ENCODE results near the gene DNAJC8. TPM values are rescaled to one million over a fixed set of nuclear protein-coding genes. Genes with fewer than 3 reads are reported as not detected.

Gene DNAJC8
- total RNA-seq, 5 donors from 2014 or later (not counting 1 experiment from before 2014, with no cell fraction given): 61.8 to 68.0 (median 67.2) TPM

- Mint-ChIP-seq H3K4me1 (no peaks in the 10 kb centered on the region), H3K4me3 (no peak overlapping the region), H3K36me3 (peaks cover 1% of the 10 kb centered on the region), H3K9me3 (no peaks in the 10 kb centered on the region), H3K27me3 (no peaks in the 10 kb centered on the region), H3K27ac (no peak overlapping the region)
- no peak for ATAC-seq (replicated peaks in 1 of 4)
- POLR2A ChIA-PET: no interaction called here
- no peaks in the 10 kb centered on the region for H3K27me3 ChIP-seq (replicated peaks in 1 of 2; ENCODE audit: control insufficient read depth in 2 of 2, extremely low read depth in 1 of 2, insufficient read depth in 2 of 2, low read length in 1 of 2)
- H3K4me3 ChIP-seq (ENCODE audit: control insufficient read depth in 1 of 2, extremely low read depth in 1 of 2, low read length in 1 of 2): no peak overlapping the region
- H3K36me3 ChIP-seq (ENCODE audit: control insufficient read depth in 2 of 2, extremely low read depth in 1 of 2, insufficient read depth in 1 of 2, low read length in 1 of 2): no peaks in the 10 kb centered on the region
- DNase-seq: no peak
- WGBS (ENCODE audit: insufficient coverage): 94% methylated on average over 3 of the region's 4 CpGs
- no peak overlapping the region for H3K27ac ChIP-seq (ENCODE audit: low read length)
- CTCF ChIA-PET: no interaction called here
- H3K4me1 ChIP-seq (ENCODE audit: control insufficient read depth in 1 of 2, extremely low read depth in 1 of 2, insufficient read depth in 2 of 2, low read length in 2 of 2): no peaks in the 10 kb centered on the region
- H3K9me3 ChIP-seq: no peaks in the 10 kb centered on the region
These were observed 77.2 kb downstream of the DNAJC8 start for GRCh38 chr1:28155628-28156027.

GRCh38 chr1:28154078-28154594, 78.7 kb downstream of the DNAJC8 start:
- DNase-seq: no peak
- Histone ChIP-seq H3K4me1 (ENCODE audit: control insufficient read depth in 1 of 2, extremely low read depth in 1 of 2, insufficient read depth in 2 of 2, low read length in 2 of 2) (no peaks in the 10 kb centered on the region), H3K27ac (ENCODE audit: low read length) (no peak overlapping the region), H3K4me3 (ENCODE audit: control insufficient read depth in 1 of 2, extremely low read depth in 1 of 2, low read length in 1 of 2) (no peak overlapping the region), H3K36me3 (ENCODE audit: control insufficient read depth in 2 of 2, extremely low read depth in 1 of 2, insufficient read depth in 1 of 2, low read length in 1 of 2) (no peaks in the 10 kb centered on the region), H3K27me3 (replicated peaks in 1 of 2; ENCODE audit: control insufficient read depth in 2 of 2, extremely low read depth in 1 of 2, insufficient read depth in 2 of 2, low read length in 1 of 2) (no peaks in the 10 kb centered on the region), H3K9me3 (no peaks in the 10 kb centered on the region)
- Mint-ChIP-seq H3K36me3 (peaks cover 13% of the 10 kb centered on the region), H3K4me1 (no peaks in the 10 kb centered on the region), H3K27me3 (no peaks in the 10 kb centered on the region), H3K9me3 (peaks cover 0 to 5% (median 0%) of the 10 kb centered on the region in 3 donors), H3K4me3 (no peak overlapping the region), H3K27ac (no peak overlapping the region)
- ATAC-seq (replicated peaks in 1 of 4): no peak
- POLR2A ChIA-PET: no interaction called here
- 100% methylated on average over 2 of the region's 9 CpGs for WGBS (ENCODE audit: insufficient coverage)
- CTCF ChIA-PET: interaction anchor here in 1 of 2 donors (0.6 kb wide), 1 partner anchor 16 kb away, joined by 4 read pairs; no protein-coding TSS in a partner anchor

Other genes starting within 250 kb of the DNAJC8 start
- gene EYA3, start 144.4 kb downstream of the DNAJC8 start, total RNA-seq: 10 to 100 TPM; 15.0 to 20.2 (median 16.7) TPM
- 1 to 10 TPM in 2 of 5 donors, under 1 TPM in 3; 0.37 to 3.8 (median 0.95) TPM for gene PTAFR, start 56.3 kb downstream of the DNAJC8 start, total RNA-seq
- gene ATP5IF1, start 3.1 kb upstream of the DNAJC8 start, total RNA-seq: 100 to 1,000 TPM in 1 of 5 donors, 10 to 100 TPM in 4; 74.4 to 106 (median 93.5) TPM
- gene SESN2, start 26.5 kb upstream of the DNAJC8 start, total RNA-seq: 10 to 100 TPM in 1 of 5 donors, 1 to 10 TPM in 4; 7.1 to 11.9 (median 8.6) TPM
- gene MED18, start 96.0 kb upstream of the DNAJC8 start, total RNA-seq: 10 to 100 TPM in 3 of 5 donors, 1 to 10 TPM in 2; 3.9 to 16.3 (median 12.5) TPM
- 10 to 100 TPM; 25.5 to 32.6 (median 31.1) TPM for gene PHACTR4, start 136.7 kb upstream of the DNAJC8 start, total RNA-seq

Data from T-cell (primary cell).